Upper lobe of left lung (tissue), 4 donors: ENCODE data around the gene VRTN.

Source experiments
- POLR2A ChIP-seq, 4 donors: fragments of 450-650 bp; IDR thresholded peaks; one replicate each; pipeline ENCODE4 v1.5.1; 2016 to 2017; ENCODE audit warnings: antibody characterized with exemption in 4 of 4, mild to moderate bottlenecking in 2 of 4
- POLR2AphosphoS5 ChIP-seq, 2 donors: sonication (generic); formaldehyde crosslinking; IDR thresholded peaks; one replicate each; pipeline ENCODE4 v1.5.1; 2017; ENCODE audit warnings: antibody characterized with exemption in 2 of 2
- TF ChIP-seq, protein P1 (sequence below), 6 experiments: fragments of 450-650 bp in 4 of 6; fragments of 200-600 bp in 2 of 6; sonication (generic) in 2 of 6; IDR thresholded peaks; one replicate each; pipeline ENCODE4 v1.5.1; 2016 to 2019; ENCODE audit warnings: antibody characterized with exemption in 6 of 6

GRCh38 chr14:74324931-74325361, 23.3 kb upstream of the VRTN start:
- TF ChIP-seq, protein P1, sequence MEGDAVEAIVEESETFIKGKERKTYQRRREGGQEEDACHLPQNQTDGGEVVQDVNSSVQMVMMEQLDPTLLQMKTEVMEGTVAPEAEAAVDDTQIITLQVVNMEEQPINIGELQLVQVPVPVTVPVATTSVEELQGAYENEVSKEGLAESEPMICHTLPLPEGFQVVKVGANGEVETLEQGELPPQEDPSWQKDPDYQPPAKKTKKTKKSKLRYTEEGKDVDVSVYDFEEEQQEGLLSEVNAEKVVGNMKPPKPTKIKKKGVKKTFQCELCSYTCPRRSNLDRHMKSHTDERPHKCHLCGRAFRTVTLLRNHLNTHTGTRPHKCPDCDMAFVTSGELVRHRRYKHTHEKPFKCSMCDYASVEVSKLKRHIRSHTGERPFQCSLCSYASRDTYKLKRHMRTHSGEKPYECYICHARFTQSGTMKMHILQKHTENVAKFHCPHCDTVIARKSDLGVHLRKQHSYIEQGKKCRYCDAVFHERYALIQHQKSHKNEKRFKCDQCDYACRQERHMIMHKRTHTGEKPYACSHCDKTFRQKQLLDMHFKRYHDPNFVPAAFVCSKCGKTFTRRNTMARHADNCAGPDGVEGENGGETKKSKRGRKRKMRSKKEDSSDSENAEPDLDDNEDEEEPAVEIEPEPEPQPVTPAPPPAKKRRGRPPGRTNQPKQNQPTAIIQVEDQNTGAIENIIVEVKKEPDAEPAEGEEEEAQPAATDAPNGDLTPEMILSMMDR (IDR thresholded peaks at IDR 0.05), result peak in 4 of 6 experiments; percentile 6 to 48 (median 18)
- TF ChIP-seq POLR2A (IDR thresholded peaks at IDR 0.05) (no peak), POLR2AphosphoS5 (IDR thresholded peaks at IDR 0.05) (no peak)
